Left cardiac atrium (tissue), 4 donors: ENCODE results near the gene ADD3. TPM values are rescaled to one million over a fixed set of nuclear protein-coding genes. Genes with fewer than 3 reads are reported as not detected.

Experiments used
- ATAC-seq, 2 donors: fragments of 200-7000 bp; cut with Tn5 transposase; one replicate each; pipeline ENCODE4 v1.9.1; 2020; ENCODE audit warnings: mild to moderate bottlenecking in 2 of 2, moderate library complexity in 2 of 2
- DNase-seq: peaks from one replicate; pipeline ENCODE4 v3.0.0-alpha.2; 2020
- intact Hi-C, 2 donors: fragments of 100-400 bp; cut with DNase I; formaldehyde crosslinking; loops; one replicate each; pipeline versions ENCODE4 v1.14.1 to v1.15.1; 2022 to 2023
- total RNA-seq, 2 donors: library from RNA; stranded (reverse); fragmentation: NEBNext Ultra II Directional; extraction: Animal tissue kit (Norgen Biotek cat#: 25700); gene quantifications; one replicate each; pipeline ENCODE4 v1.2.1, GENCODE V29; 2021
- donor health status: DM: no; HTN: yes; CAD: no.
- donor health status: DM: no; HTN: yes; CAD: no; lungs with severe emphysema.
- donor health status: DM: yes; HTN: yes; CAD: no.
- donor health status: Dilated cardiomyopathy.

ADD3 gene
- total RNA-seq, 2 donors from 2014 or later, result 75.2 to 125 TPM

- intact Hi-C loops, result no loop called here
- ATAC-seq (no peak), DNase-seq (no peak)
Observed at GRCh38 chr10:109995595-109995994, 12.2 kb upstream of the ADD3 start.

GRCh38 chr10:109996225-109996624, 11.6 kb upstream of the ADD3 start:
- ATAC-seq (peak in 1 of 2 donors; percentile 59), DNase-seq (no peak)
- intact Hi-C loops, result no loop called here

- ATAC-seq (no peak), DNase-seq (no peak)
- intact Hi-C loops, result no loop called here
Observed at GRCh38 chr10:109996766-109997171, 11.0 kb upstream of the ADD3 start.

- intact Hi-C loops, result no loop called here
- ATAC-seq (no peak), DNase-seq (no peak)
Observed at GRCh38 chr10:109997233-109997632, 10.6 kb upstream of the ADD3 start.

GRCh38 chr10:109998513-109998912, 9.3 kb upstream of the ADD3 start:
- intact Hi-C loops, result no loop called here
- no peak for DNase-seq
- ATAC-seq, result no peak

- DNase-seq, result no peak
- ATAC-seq, result no peak
- intact Hi-C loops, result loop anchor here in 1 of 2 donors (10.0 kb wide), 1 partner anchor 108 kb away; no protein-coding TSS in a partner anchor
Observed at GRCh38 chr10:110002801-110003523, 4.8 kb upstream of the ADD3 start.

GRCh38 chr10:110003524-110003885, 4.3 kb upstream of the ADD3 start:
- ATAC-seq, result no peak
- intact Hi-C loops, result loop anchor here in 1 of 2 donors (10.0 kb wide), 1 partner anchor 109 kb away; no protein-coding TSS in a partner anchor

GRCh38 chr10:110005719-110006118, 2.1 kb upstream of the ADD3 start:
- DNase-seq (peak; percentile 35), ATAC-seq (peak in 1 of 2 donors; percentile 1)
- intact Hi-C loops, result loop anchor here (5.0 to 10.0 kb wide), 3 partner anchors 72 to 118 kb away; no protein-coding TSS in a partner anchor

More at GRCh38 chr10:110003524-110003885, 4.3 kb upstream of the ADD3 start:
- DNase-seq, result no peak

GRCh38 chr10:110006358-110007160, 1.2 kb upstream of the ADD3 start:
- DNase-seq (peak; percentile 79), ATAC-seq (peak; percentile 3 to 58)
- intact Hi-C loops, result loop anchor here (5.0 to 10.0 kb wide), 3 partner anchors 71 to 119 kb away; no protein-coding TSS in a partner anchor

GRCh38 chr10:110007161-110007700, 553 bp upstream of the ADD3 start:
- no peak for DNase-seq
- peak; percentile 29 to 67 for ATAC-seq
- intact Hi-C loops, result loop anchor here (5.0 to 10.0 kb wide), 3 partner anchors 70 to 120 kb away; no protein-coding TSS in a partner anchor

GRCh38 chr10:110008518-110009339, 945 bp downstream of the ADD3 start:
- intact Hi-C loops, result loop anchor here (5.0 to 10.0 kb wide), 3 partner anchors 69 to 121 kb away; no protein-coding TSS in a partner anchor
- DNase-seq (peak; percentile 37), ATAC-seq (peak in 1 of 2 donors; percentile 7)

GRCh38 chr10:110009736-110010475, 2.1 kb downstream of the ADD3 start:
- ATAC-seq, result no peak
- intact Hi-C loops, result loop anchor here (5.0 to 10.0 kb wide), 3 partner anchors 67 to 123 kb away; no protein-coding TSS in a partner anchor
- DNase-seq, result no peak

GRCh38 chr10:110010486-110011378, 2.9 kb downstream of the ADD3 start:
- ATAC-seq (no peak), DNase-seq (no peak)
- intact Hi-C loops, result no loop called here

GRCh38 chr10:110011681-110012080, 3.9 kb downstream of the ADD3 start:
- DNase-seq, result no peak
- intact Hi-C loops, result no loop called here
- no peak for ATAC-seq

- DNase-seq (no peak), ATAC-seq (no peak)
- intact Hi-C loops, result no loop called here
Observed at GRCh38 chr10:110013630-110014293, 6.0 kb downstream of the ADD3 start.

GRCh38 chr10:110016039-110016438, 8.3 kb downstream of the ADD3 start:
- intact Hi-C loops, result no loop called here
- ATAC-seq (peak in 1 of 2 donors; percentile 25), DNase-seq (no peak)

- ATAC-seq, result no peak
- DNase-seq, result no peak
- intact Hi-C loops, result no loop called here
Observed at GRCh38 chr10:110017052-110017451, 9.3 kb downstream of the ADD3 start.
